Osteoblast (primary cell): ENCODE measurements around the gene TENM4. TPM values are rescaled to one million over a fixed set of nuclear protein-coding genes. Genes with fewer than 3 reads are reported as not detected.

Source experiments
- DNase-seq: peaks from one replicate; pipeline ENCODE4 v3.0.0; 2011; ENCODE audit warnings: low spot score, mixed read lengths; ENCODE audit not compliant: insufficient read length; ENCODE audit errors: missing footprints
- H2AFZ ChIP-seq: 2 replicates; pipeline ENCODE4 v1.6.0; 2011; ENCODE audit warnings: mild to moderate bottlenecking, low read length
- H3K27ac ChIP-seq: 2 replicates; pipeline ENCODE4 v1.5.1; 2011; ENCODE audit warnings: mild to moderate bottlenecking, low read depth, low read length, moderate library complexity
- H3K27me3 ChIP-seq: 2 replicates; pipeline ENCODE4 v1.6.0; 2012; ENCODE audit warnings: mild to moderate bottlenecking, control low read depth, inconsistent platforms, low read length, moderate library complexity; ENCODE audit not compliant: insufficient read depth
- H3K36me3 ChIP-seq: 2 replicates; pipeline ENCODE4 v1.5.1; 2011; ENCODE audit warnings: mild to moderate bottlenecking, low read length, control low read depth, moderate library complexity; ENCODE audit not compliant: insufficient read depth
- H3K4me1 ChIP-seq: 2 replicates; pipeline ENCODE4 v1.5.1; 2011; ENCODE audit warnings: mild to moderate bottlenecking, low read length, control low read depth, moderate library complexity; ENCODE audit not compliant: insufficient read depth
- H3K4me2 ChIP-seq: 2 replicates; pipeline ENCODE4 v1.6.0; 2011; ENCODE audit warnings: mild to moderate bottlenecking, low read length; ENCODE audit not compliant: insufficient read depth
- H3K4me3 ChIP-seq: fragments of 200-600 bp; sonication (generic); 3 replicates; pipeline ENCODE4 v1.5.1; 2012; ENCODE audit warnings: mild to moderate bottlenecking, low read length, inconsistent platforms; ENCODE audit not compliant: insufficient read depth
- H3K79me2 ChIP-seq: 2 replicates; pipeline ENCODE4 v1.6.0; 2012; ENCODE audit warnings: mild to moderate bottlenecking, low read length, control low read depth, inconsistent platforms; ENCODE audit not compliant: insufficient read depth
- H3K9me3 ChIP-seq: 2 replicates; pipeline ENCODE4 v1.5.1; 2011; ENCODE audit warnings: low read depth, low read length, control low read depth
- H4K20me1 ChIP-seq: 2 replicates; pipeline ENCODE4 v1.6.0; 2012; ENCODE audit warnings: mild to moderate bottlenecking, low read length, control low read depth; ENCODE audit not compliant: insufficient read depth
- CTCF ChIP-seq: IDR thresholded peaks from 2 replicates; pipeline ENCODE4 v1.5.1; 2011; ENCODE audit warnings: mild to moderate bottlenecking, low read depth, low read length, moderate library complexity; ENCODE audit errors: extremely low read depth
- total RNA-seq: library from RNA; depleted of rRNA; stranded (reverse); fragments of >200 nt; gene quantifications from 2 replicates; pipeline ENCODE4 v1.2.3, GENCODE V29; 2012

TENM4 gene
- total RNA-seq, 1 donor: 63.3 TPM

DNA sequence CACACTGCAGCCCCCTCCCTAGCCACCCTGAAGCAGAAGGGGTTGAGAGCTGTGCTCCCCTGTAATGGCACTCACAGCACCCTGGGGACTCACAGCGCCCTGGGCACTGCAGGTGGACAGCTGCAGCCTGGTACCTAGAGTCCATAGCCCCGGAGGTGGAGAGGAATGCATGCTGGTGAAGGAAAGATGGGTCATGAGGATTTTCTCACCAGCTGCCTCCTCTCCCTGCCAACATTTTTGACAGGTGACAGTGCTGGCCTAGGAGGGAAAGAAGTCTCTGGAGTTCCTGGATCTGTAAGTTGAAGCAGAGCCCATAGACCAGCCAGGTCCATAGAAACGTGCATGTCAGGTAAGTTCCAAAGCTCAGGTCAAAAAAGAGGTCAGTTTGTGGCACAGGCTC, 330.5 kb downstream of the TENM4 start:
- no peak overlapping the region for H3K27ac ChIP-seq
- H4K20me1 ChIP-seq: no peaks in the 10 kb centered on the region
- no peak overlapping the region for H2AFZ ChIP-seq
- no peak for TF ChIP-seq CTCF
- H3K4me2 ChIP-seq: no peak overlapping the region
- no peaks in the 10 kb centered on the region for H3K9me3 ChIP-seq
- peak; percentile 49 for DNase-seq
- H3K27me3 ChIP-seq: no peaks in the 10 kb centered on the region
- H3K4me3 ChIP-seq: no peak overlapping the region
- no peaks in the 10 kb centered on the region for H3K79me2 ChIP-seq
- H3K4me1 ChIP-seq: no peaks in the 10 kb centered on the region
- H3K36me3 ChIP-seq: no peaks in the 10 kb centered on the region

DNA sequence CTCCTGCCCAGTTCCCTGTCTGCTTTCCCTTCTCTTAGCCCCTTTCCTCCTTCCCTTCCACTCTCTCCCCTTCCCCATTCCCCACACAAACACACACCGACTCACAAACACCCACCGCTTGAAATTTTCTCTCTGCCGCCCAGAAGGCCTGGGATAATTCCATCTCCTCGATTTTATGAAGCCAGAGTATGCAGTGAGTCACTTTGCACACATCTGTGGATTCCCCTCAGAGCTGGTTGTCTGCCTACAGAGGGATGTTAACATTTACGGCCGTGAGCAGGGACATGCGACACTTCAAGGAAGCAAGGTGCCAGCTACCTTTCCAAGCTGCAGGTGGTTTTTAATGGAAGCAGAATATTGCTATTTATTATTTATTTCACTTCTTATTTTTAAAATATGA, 332.0 kb downstream of the TENM4 start:
- H3K9me3 ChIP-seq: no peaks in the 10 kb centered on the region
- TF ChIP-seq CTCF: no peak
- H3K27ac ChIP-seq: no peak overlapping the region
- no peaks in the 10 kb centered on the region for H3K79me2 ChIP-seq
- H3K27me3 ChIP-seq: no peaks in the 10 kb centered on the region
- no peak overlapping the region for H3K4me3 ChIP-seq
- no peak overlapping the region for H3K4me2 ChIP-seq
- no peaks in the 10 kb centered on the region for H3K4me1 ChIP-seq
- H2AFZ ChIP-seq: no peak overlapping the region
- H4K20me1 ChIP-seq: no peaks in the 10 kb centered on the region
- peak; percentile 71 for DNase-seq
- no peaks in the 10 kb centered on the region for H3K36me3 ChIP-seq

GRCh38 chr11:79102840-79103239, 338.0 kb downstream of the TENM4 start:
- no peak overlapping the region for H3K4me2 ChIP-seq
- no peaks in the 10 kb centered on the region for H3K79me2 ChIP-seq
- no peak for DNase-seq
- no peak for TF ChIP-seq CTCF
- H3K27ac ChIP-seq: no peak overlapping the region
- H2AFZ ChIP-seq: no peak overlapping the region
- no peaks in the 10 kb centered on the region for H3K36me3 ChIP-seq
- H3K4me3 ChIP-seq: no peak overlapping the region
- no peaks in the 10 kb centered on the region for H3K4me1 ChIP-seq
- no peaks in the 10 kb centered on the region for H4K20me1 ChIP-seq
- no peaks in the 10 kb centered on the region for H3K9me3 ChIP-seq
- H3K27me3 ChIP-seq: no peaks in the 10 kb centered on the region

DNA sequence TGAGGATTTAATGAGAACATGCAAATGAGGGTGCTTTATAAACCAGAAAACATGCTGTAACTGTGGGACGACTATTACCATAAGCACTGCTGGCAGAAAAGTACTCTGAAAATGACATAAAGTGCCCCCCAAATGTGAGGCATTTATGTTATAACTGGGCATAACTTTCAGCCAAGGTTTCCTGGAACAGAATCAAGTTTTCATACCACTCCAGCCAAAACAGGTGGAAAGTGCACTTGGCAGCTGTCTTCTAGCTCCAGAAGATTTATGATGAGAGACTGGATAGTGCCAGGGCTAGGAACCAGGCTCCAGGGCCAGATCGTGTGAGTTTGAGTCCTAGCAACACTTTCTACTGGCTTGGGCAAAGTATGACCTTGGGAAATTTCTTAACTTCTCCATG, 339.2 kb downstream of the TENM4 start:
- Histone ChIP-seq H2AFZ (no peak overlapping the region), H4K20me1 (no peaks in the 10 kb centered on the region), H3K79me2 (no peaks in the 10 kb centered on the region), H3K4me2 (no peak overlapping the region), H3K27ac (no peak overlapping the region), H3K36me3 (no peaks in the 10 kb centered on the region), H3K4me1 (no peaks in the 10 kb centered on the region), H3K9me3 (no peaks in the 10 kb centered on the region), H3K4me3 (no peak overlapping the region), H3K27me3 (no peaks in the 10 kb centered on the region)
- no peak for DNase-seq
- no peak for TF ChIP-seq CTCF
